Stimulated activated CD8-positive, alpha-beta memory T cell treated with anti-CD3 and anti-CD28 coated beads, Interleukin-12 subunit alpha, Interleukin-12 subunit beta, amount 100 ng/mL, for 24 hours (primary cell): Measurements from ENCODE around the gene DNAH10.

ENCODE experiments used
- DNase-seq: peaks from one replicate; pipeline ENCODE4 v3.0.0-alpha.2; 2020; ENCODE audit errors: extremely low read depth

DNAH10 gene

GRCh38 chr12:123744836-123745235, 17.3 kb upstream of the DNAH10 start:
- no peak for DNase-seq

- no peak for DNase-seq
These were observed 14.8 kb upstream of the DNAH10 start for GRCh38 chr12:123747309-123747708.

GRCh38 chr12:123748161-123748560, 13.9 kb upstream of the DNAH10 start:
- DNase-seq = no peak

GRCh38 chr12:123748661-123749060, 13.4 kb upstream of the DNAH10 start:
- DNase-seq = no peak

GRCh38 chr12:123749355-123749754, 12.7 kb upstream of the DNAH10 start:
- no peak for DNase-seq

- no peak for DNase-seq
These were observed 11.9 kb upstream of the DNAH10 start for GRCh38 chr12:123750159-123750656.

- DNase-seq = no peak
These were observed 10.1 kb upstream of the DNAH10 start for GRCh38 chr12:123752046-123752445.

GRCh38 chr12:123754041-123754772, 7.9 kb upstream of the DNAH10 start:
- no peak for DNase-seq

GRCh38 chr12:123757561-123757960, 4.5 kb upstream of the DNAH10 start:
- DNase-seq = no peak

GRCh38 chr12:123760267-123760938, 1.7 kb upstream of the DNAH10 start:
- DNase-seq = no peak

GRCh38 chr12:123762715-123763052, 583 bp downstream of the DNAH10 start:
- no peak for DNase-seq

GRCh38 chr12:123763093-123763492, 992 bp downstream of the DNAH10 start:
- no peak for DNase-seq

- DNase-seq = no peak
These were observed 2.0 kb downstream of the DNAH10 start for GRCh38 chr12:123764109-123764508.

GRCh38 chr12:123765504-123766035, 3.5 kb downstream of the DNAH10 start:
- DNase-seq = no peak

- no peak for DNase-seq
These were observed 5.5 kb downstream of the DNAH10 start for GRCh38 chr12:123767613-123768012.

GRCh38 chr12:123771261-123771660, 9.2 kb downstream of the DNAH10 start:
- no peak for DNase-seq

GRCh38 chr12:123772074-123772473, 10.0 kb downstream of the DNAH10 start:
- no peak for DNase-seq

- no peak for DNase-seq
These were observed 11.3 kb downstream of the DNAH10 start for GRCh38 chr12:123773375-123773774.

GRCh38 chr12:123779551-123779950, 17.4 kb downstream of the DNAH10 start:
- no peak for DNase-seq

- no peak for DNase-seq
These were observed 21.1 kb downstream of the DNAH10 start for GRCh38 chr12:123782997-123783792.

GRCh38 chr12:123787466-123787865, 25.4 kb downstream of the DNAH10 start:
- no peak for DNase-seq

- DNase-seq = no peak
These were observed 26.4 kb downstream of the DNAH10 start for GRCh38 chr12:123788541-123788940.
